Measurements from ENCODE around the gene RAB14.

DNA sequence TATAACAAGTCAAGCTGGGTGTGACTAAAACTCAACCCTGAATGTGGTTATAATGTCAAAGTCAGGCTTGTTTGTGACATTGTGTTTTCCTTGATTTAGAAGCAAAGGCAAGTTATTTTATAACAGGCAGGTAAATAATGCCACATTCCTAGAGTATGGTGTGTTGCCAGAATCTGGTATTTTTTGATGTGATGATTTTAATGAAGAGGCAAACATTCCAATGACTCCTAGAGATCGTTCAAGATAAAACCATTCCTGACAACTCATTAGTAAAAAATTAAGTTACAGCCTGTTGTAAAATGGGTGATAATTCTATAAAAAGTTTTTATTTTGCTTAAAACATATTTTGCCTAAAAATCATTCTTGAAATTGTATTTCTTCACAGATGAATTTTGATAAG lies 60.0 kb downstream of the RAB14 start:
- TF ChIP-seq, protein P1, sequence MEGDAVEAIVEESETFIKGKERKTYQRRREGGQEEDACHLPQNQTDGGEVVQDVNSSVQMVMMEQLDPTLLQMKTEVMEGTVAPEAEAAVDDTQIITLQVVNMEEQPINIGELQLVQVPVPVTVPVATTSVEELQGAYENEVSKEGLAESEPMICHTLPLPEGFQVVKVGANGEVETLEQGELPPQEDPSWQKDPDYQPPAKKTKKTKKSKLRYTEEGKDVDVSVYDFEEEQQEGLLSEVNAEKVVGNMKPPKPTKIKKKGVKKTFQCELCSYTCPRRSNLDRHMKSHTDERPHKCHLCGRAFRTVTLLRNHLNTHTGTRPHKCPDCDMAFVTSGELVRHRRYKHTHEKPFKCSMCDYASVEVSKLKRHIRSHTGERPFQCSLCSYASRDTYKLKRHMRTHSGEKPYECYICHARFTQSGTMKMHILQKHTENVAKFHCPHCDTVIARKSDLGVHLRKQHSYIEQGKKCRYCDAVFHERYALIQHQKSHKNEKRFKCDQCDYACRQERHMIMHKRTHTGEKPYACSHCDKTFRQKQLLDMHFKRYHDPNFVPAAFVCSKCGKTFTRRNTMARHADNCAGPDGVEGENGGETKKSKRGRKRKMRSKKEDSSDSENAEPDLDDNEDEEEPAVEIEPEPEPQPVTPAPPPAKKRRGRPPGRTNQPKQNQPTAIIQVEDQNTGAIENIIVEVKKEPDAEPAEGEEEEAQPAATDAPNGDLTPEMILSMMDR (conservative IDR thresholded peaks at IDR 0.05; ENCODE audit: low read length) = no peak
- TF ChIP-seq EZH2phosphoT487 (IDR thresholded peaks at IDR 0.05; ENCODE audit: borderline replicate concordance, low read depth, low read length) = no peak
